ENCODE results near the gene TEKT4.
"Not testable (repeated sequence)": the region's sequence is repeated elsewhere in the genome, so short reads cannot be mapped to it uniquely, and the experiment has no call there.

Gene TEKT4

GRCh38 chr2:94872676-94873361 is 1.6 kb downstream of the TEKT4 start:
- no peaks in the 10 kb centered on the region for H3K36me3 Mint-ChIP-seq
- no peak overlapping the region for H3K27ac Mint-ChIP-seq
- peaks cover 1% of the 10 kb centered on the region for H3K9me3 Mint-ChIP-seq
- ATAC-seq (ENCODE audit: low read depth), result no peak
- no peak for DNase-seq (ENCODE audit: low spot score in 2 of 2)
- H3K4me1 Mint-ChIP-seq, result no peaks in the 10 kb centered on the region
- H3K27me3 Mint-ChIP-seq, result peaks cover 4% of the 10 kb centered on the region
- no peak overlapping the region for H3K4me3 Mint-ChIP-seq

- Mint-ChIP-seq H3K36me3 (no peaks in the 10 kb centered on the region), H3K4me1 (no peaks in the 10 kb centered on the region), H3K4me3 (no peak overlapping the region), H3K27ac (no peak overlapping the region), H3K27me3 (peaks cover 4% of the 10 kb centered on the region), H3K9me3 (peaks cover 1% of the 10 kb centered on the region)
- ATAC-seq (ENCODE audit: low read depth) (no peak), DNase-seq (ENCODE audit: low spot score in 2 of 2) (no peak)
Observed at GRCh38 chr2:94873362-94874276, 2.4 kb downstream of the TEKT4 start.

- peaks cover 4% of the 10 kb centered on the region for H3K27me3 Mint-ChIP-seq
- peak in 1 of 2 donors; percentile 12 for DNase-seq (ENCODE audit: low spot score in 2 of 2)
- peak; percentile 22 for ATAC-seq (ENCODE audit: low read depth)
Observed at GRCh38 chr2:94874277-94874997, 3.2 kb downstream of the TEKT4 start.

GRCh38 chr2:94875064-94875819 is 4.0 kb downstream of the TEKT4 start:
- ATAC-seq (ENCODE audit: low read depth) (no peak), DNase-seq (ENCODE audit: low spot score in 2 of 2) (no peak)
- Mint-ChIP-seq H3K9me3 (peaks cover 1% of the 10 kb centered on the region), H3K27me3 (peaks cover 4% of the 10 kb centered on the region), H3K27ac (no peak overlapping the region), H3K4me3 (no peak overlapping the region), H3K4me1 (no peaks in the 10 kb centered on the region), H3K36me3 (no peaks in the 10 kb centered on the region)

More at GRCh38 chr2:94874277-94874997, 3.2 kb downstream of the TEKT4 start:
- no peaks in the 10 kb centered on the region for H3K4me1 Mint-ChIP-seq
- no peak overlapping the region for H3K4me3 Mint-ChIP-seq
- H3K9me3 Mint-ChIP-seq, result peaks cover 1% of the 10 kb centered on the region
- H3K36me3 Mint-ChIP-seq, result no peaks in the 10 kb centered on the region
- no peak overlapping the region for H3K27ac Mint-ChIP-seq

- Mint-ChIP-seq H3K9me3 (peaks cover 1% of the 10 kb centered on the region), H3K27me3 (peaks cover 4% of the 10 kb centered on the region), H3K36me3 (no peaks in the 10 kb centered on the region), H3K4me3 (no peak overlapping the region), H3K27ac (no peak overlapping the region), H3K4me1 (no peaks in the 10 kb centered on the region)
- DNase-seq (ENCODE audit: low spot score in 2 of 2), result no peak
- ATAC-seq (ENCODE audit: low read depth), result no peak
Observed at GRCh38 chr2:94875820-94876522, 4.7 kb downstream of the TEKT4 start.

- no peaks in the 10 kb centered on the region for H3K36me3 Mint-ChIP-seq
- H3K4me1 Mint-ChIP-seq, result no peaks in the 10 kb centered on the region
- ATAC-seq (ENCODE audit: low read depth) (no peak), DNase-seq (ENCODE audit: low spot score in 2 of 2) (no peak)
- peaks cover 1% of the 10 kb centered on the region for H3K9me3 Mint-ChIP-seq
- H3K27me3 Mint-ChIP-seq, result peaks cover 4% of the 10 kb centered on the region
- no peak overlapping the region for H3K27ac Mint-ChIP-seq
- H3K4me3 Mint-ChIP-seq, result no peak overlapping the region
Observed at GRCh38 chr2:94876523-94876863, 5.3 kb downstream of the TEKT4 start.

GRCh38 chr2:94877129-94877528 is 5.9 kb downstream of the TEKT4 start:
- Mint-ChIP-seq H3K27ac (no peak overlapping the region), H3K27me3 (peaks cover 4% of the 10 kb centered on the region), H3K9me3 (peaks cover 1% of the 10 kb centered on the region), H3K4me1 (no peaks in the 10 kb centered on the region), H3K4me3 (no peak overlapping the region), H3K36me3 (no peaks in the 10 kb centered on the region)
- no peak for DNase-seq (ENCODE audit: low spot score in 2 of 2)
- ATAC-seq (ENCODE audit: low read depth), result no peak

- DNase-seq (ENCODE audit: low spot score in 2 of 2); H3K9me3 Mint-ChIP-seq; H3K4me3 Mint-ChIP-seq; H3K27ac Mint-ChIP-seq; H3K27me3 Mint-ChIP-seq; H3K36me3 Mint-ChIP-seq; H3K4me1 Mint-ChIP-seq; ATAC-seq (ENCODE audit: low read depth): not testable (repeated sequence)
Observed at GRCh38 chr2:94878575-94878974, 7.3 kb downstream of the TEKT4 start.

GRCh38 chr2:94879314-94879981 is 8.2 kb downstream of the TEKT4 start:
- Mint-ChIP-seq H3K27ac (no peak overlapping the region), H3K4me1 (no peaks in the 10 kb centered on the region), H3K27me3 (peaks cover 2% of the 10 kb centered on the region), H3K9me3 (peaks cover 3% of the 10 kb centered on the region), H3K36me3 (no peaks in the 10 kb centered on the region), H3K4me3 (no peak overlapping the region)
- no peak for DNase-seq (ENCODE audit: low spot score in 2 of 2)
- no peak for ATAC-seq (ENCODE audit: low read depth)

GRCh38 chr2:94879982-94880377 is 8.8 kb downstream of the TEKT4 start:
- Mint-ChIP-seq H3K4me1 (no peaks in the 10 kb centered on the region), H3K9me3 (peaks cover 7% of the 10 kb centered on the region), H3K36me3 (no peaks in the 10 kb centered on the region), H3K27me3 (peaks cover 2% of the 10 kb centered on the region), H3K27ac (no peak overlapping the region), H3K4me3 (no peak overlapping the region)
- DNase-seq (ENCODE audit: low spot score in 2 of 2) (no peak), ATAC-seq (ENCODE audit: low read depth) (no peak)

GRCh38 chr2:94880507-94880906 is 9.3 kb downstream of the TEKT4 start:
- peaks cover 2% of the 10 kb centered on the region for H3K27me3 Mint-ChIP-seq
- DNase-seq (ENCODE audit: low spot score in 2 of 2), result no peak
- H3K4me1 Mint-ChIP-seq, result no peaks in the 10 kb centered on the region
- no peak for ATAC-seq (ENCODE audit: low read depth)
- peaks cover 8% of the 10 kb centered on the region for H3K9me3 Mint-ChIP-seq
- H3K4me3 Mint-ChIP-seq, result no peak overlapping the region
- H3K27ac Mint-ChIP-seq, result no peak overlapping the region
- no peaks in the 10 kb centered on the region for H3K36me3 Mint-ChIP-seq

- no peaks in the 10 kb centered on the region for H3K27me3 Mint-ChIP-seq
- H3K4me3 Mint-ChIP-seq, result no peak overlapping the region
- H3K9me3 Mint-ChIP-seq, result peaks cover 7% of the 10 kb centered on the region
- DNase-seq (ENCODE audit: low spot score in 2 of 2) (no peak), ATAC-seq (ENCODE audit: low read depth) (no peak)
- H3K27ac Mint-ChIP-seq, result no peak overlapping the region
- no peaks in the 10 kb centered on the region for H3K36me3 Mint-ChIP-seq
- no peaks in the 10 kb centered on the region for H3K4me1 Mint-ChIP-seq
Observed at GRCh38 chr2:94881070-94881469, 9.8 kb downstream of the TEKT4 start.

- no peak for DNase-seq (ENCODE audit: low spot score in 2 of 2)
- Mint-ChIP-seq H3K4me3 (no peak overlapping the region), H3K27me3 (no peaks in the 10 kb centered on the region), H3K9me3 (peaks cover 1% of the 10 kb centered on the region), H3K27ac (no peak overlapping the region), H3K36me3 (no peaks in the 10 kb centered on the region), H3K4me1 (no peaks in the 10 kb centered on the region)
- no peak for ATAC-seq (ENCODE audit: low read depth)
Observed at GRCh38 chr2:94890234-94890633, 19.0 kb downstream of the TEKT4 start.

All from memory B cell (primary cell).